HEK293T (cell line): ENCODE measurements around the gene SCN4A.
"Not testable (repeated sequence)": the region's sequence is repeated elsewhere in the genome, so short reads cannot be mapped to it uniquely, and the experiment has no call there.

Source experiments
- CTCF ChIA-PET: fragments of 350-600 bp; formaldehyde crosslinking; extraction: SDS; loops from one replicate; lab custom pipeline; 2021; ENCODE audit warnings: antibody characterized with exemption, inconsistent platforms; lab: Yijun Ruan, JAX
- POLR2A ChIA-PET: fragments of 350-600 bp; formaldehyde crosslinking; extraction: SDS; loops from one replicate; lab custom pipeline; 2020; ENCODE audit warnings: antibody characterized with exemption, inconsistent platforms; lab: Yijun Ruan, JAX
- DNase-seq: peaks from one replicate; pipeline ENCODE4 v3.0.0; 2012; ENCODE audit warnings: mixed read lengths; ENCODE audit errors: extremely low spot score

Gene SCN4A

GRCh38 chr17:63892316-63893037, 80.2 kb downstream of the SCN4A start:
- DNase-seq, POLR2A ChIA-PET, CTCF ChIA-PET: not testable (repeated sequence)

GRCh38 chr17:63889026-63889848, 83.5 kb downstream of the SCN4A start:
- POLR2A ChIA-PET, DNase-seq: not testable (repeated sequence)
- CTCF ChIA-PET, result interaction anchor here (0.5 to 2.2 kb wide), 11 partner anchors 9 to 440 kb away, joined by 3 to 9 read pairs (median 3); partner anchors contain the start of genes CSHL1 and GH1
